Tibial nerve (tissue), 3 donors: ENCODE results near the gene CMKLR1.

Source experiments
- POLR2A ChIP-seq, 2 donors: fragments of 450-650 bp; IDR thresholded peaks; one replicate each; pipeline ENCODE4 v1.6.1; 2017; ENCODE audit warnings: antibody characterized with exemption in 2 of 2, mild to moderate bottlenecking in 2 of 2, moderate library complexity in 2 of 2
- TF ChIP-seq, protein P1 (sequence below), 5 experiments: fragments of 200-600 bp in 3 of 5; fragments of 450-650 bp in 2 of 5; sonication (generic) in 3 of 5; IDR thresholded peaks; one replicate each; pipeline ENCODE4 v1.5.1; 2016 to 2019; ENCODE audit warnings: antibody characterized with exemption in 5 of 5, mild to moderate bottlenecking in 3 of 5, moderate library complexity in 2 of 5

DNA sequence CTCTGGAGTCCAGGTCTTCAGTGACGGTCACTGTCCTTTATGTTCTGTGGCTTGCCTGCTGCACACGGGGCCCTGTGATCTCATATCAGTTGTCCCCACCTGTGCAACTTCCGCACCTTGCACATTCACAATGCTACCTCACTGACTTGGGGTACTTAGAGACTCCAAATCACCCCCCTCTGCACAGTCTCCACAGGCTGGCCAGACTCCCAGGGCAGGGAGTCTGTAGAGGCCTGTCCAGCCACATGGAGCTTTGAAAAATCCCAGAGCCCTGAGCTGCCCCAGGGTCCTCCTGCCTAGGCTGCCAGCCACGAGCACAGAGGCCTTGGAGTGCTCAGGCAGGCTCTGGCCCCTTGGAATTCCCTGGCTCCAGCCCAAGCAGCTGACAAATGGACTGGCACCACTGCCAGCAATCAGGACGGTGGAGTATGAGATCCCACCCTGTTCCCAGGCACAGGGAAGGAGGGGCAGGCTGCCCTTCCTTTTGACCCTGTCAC is 26.4 kb downstream of the CMKLR1 start:
- TF ChIP-seq, protein P1, sequence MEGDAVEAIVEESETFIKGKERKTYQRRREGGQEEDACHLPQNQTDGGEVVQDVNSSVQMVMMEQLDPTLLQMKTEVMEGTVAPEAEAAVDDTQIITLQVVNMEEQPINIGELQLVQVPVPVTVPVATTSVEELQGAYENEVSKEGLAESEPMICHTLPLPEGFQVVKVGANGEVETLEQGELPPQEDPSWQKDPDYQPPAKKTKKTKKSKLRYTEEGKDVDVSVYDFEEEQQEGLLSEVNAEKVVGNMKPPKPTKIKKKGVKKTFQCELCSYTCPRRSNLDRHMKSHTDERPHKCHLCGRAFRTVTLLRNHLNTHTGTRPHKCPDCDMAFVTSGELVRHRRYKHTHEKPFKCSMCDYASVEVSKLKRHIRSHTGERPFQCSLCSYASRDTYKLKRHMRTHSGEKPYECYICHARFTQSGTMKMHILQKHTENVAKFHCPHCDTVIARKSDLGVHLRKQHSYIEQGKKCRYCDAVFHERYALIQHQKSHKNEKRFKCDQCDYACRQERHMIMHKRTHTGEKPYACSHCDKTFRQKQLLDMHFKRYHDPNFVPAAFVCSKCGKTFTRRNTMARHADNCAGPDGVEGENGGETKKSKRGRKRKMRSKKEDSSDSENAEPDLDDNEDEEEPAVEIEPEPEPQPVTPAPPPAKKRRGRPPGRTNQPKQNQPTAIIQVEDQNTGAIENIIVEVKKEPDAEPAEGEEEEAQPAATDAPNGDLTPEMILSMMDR (IDR thresholded peaks at IDR 0.05) = no peak
- no peak for TF ChIP-seq POLR2A (IDR thresholded peaks at IDR 0.05)
